ENCODE data around the gene SGMS2.
"Not testable (repeated sequence)": the region's sequence is repeated elsewhere in the genome, so short reads cannot be mapped to it uniquely, and the experiment has no call there.

- not testable (repeated sequence) for TF ChIP-seq ZBTB33 (IDR thresholded peaks at IDR 0.05); CTCF (IDR thresholded peaks at IDR 0.05; ENCODE audit: low read depth, low read length, missing input control); MAX (IDR thresholded peaks at IDR 0.05); RXRA (IDR thresholded peaks at IDR 0.05); RAD21 (IDR thresholded peaks at IDR 0.05); GABPA (IDR thresholded peaks at IDR 0.05 in 1 of 2, conservative IDR thresholded peaks at IDR 0.05 in 1 of 2); TAF1 (conservative IDR thresholded peaks at IDR 0.05); YY1 (IDR thresholded peaks at IDR 0.05)
These were observed 102.1 kb downstream of the SGMS2 start for GRCh38 chr4:107926875-107927274.
